ENCODE measurements around the gene CLTB. TPM values are rescaled to one million over a fixed set of nuclear protein-coding genes. Genes with fewer than 3 reads are reported as not detected.

The CLTB gene
- total and polyA plus RNA-seq, 3 donors from 2014 or later: 60.8 to 107 (median 103) TPM

DNA sequence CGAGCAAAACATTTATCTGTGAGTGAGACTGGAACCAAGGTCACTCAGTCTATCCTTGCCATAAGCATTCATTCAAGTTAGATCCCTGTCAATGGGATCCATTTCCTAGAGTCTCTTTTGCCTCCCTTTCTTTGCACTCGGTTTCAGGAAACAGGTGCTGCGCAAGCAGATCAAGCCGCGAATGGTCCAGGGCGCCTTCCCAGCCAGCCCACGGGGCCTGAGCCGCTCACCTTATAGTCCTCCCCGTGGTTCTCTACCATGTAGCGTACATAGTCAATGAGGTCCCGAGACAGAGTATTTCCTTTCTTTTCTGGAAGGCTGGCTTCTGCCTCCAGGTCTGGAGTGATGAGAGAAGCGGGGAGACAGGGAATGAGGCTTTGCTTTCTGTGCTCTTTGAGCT, 31.3 kb downstream of the CLTB start:
- Histone ChIP-seq H3K9me3 (no peaks in the 10 kb centered on the region), H3K4me3 (no peak overlapping the region), H3K27me3 (no peaks in the 10 kb centered on the region), H3K4me1 (peaks cover 13% of the 10 kb centered on the region), H3K27ac (no peak overlapping the region), H3K36me3 (ENCODE audit: low read depth, missing control alignments) (no peaks in the 10 kb centered on the region)
- WGBS, 2 donors: 91 to 93% methylated on average over 11 to 12 of the region's 12 CpGs
- no peak for TF ChIP-seq POLR2A (IDR thresholded peaks at IDR 0.05)
- TF ChIP-seq, protein P1, sequence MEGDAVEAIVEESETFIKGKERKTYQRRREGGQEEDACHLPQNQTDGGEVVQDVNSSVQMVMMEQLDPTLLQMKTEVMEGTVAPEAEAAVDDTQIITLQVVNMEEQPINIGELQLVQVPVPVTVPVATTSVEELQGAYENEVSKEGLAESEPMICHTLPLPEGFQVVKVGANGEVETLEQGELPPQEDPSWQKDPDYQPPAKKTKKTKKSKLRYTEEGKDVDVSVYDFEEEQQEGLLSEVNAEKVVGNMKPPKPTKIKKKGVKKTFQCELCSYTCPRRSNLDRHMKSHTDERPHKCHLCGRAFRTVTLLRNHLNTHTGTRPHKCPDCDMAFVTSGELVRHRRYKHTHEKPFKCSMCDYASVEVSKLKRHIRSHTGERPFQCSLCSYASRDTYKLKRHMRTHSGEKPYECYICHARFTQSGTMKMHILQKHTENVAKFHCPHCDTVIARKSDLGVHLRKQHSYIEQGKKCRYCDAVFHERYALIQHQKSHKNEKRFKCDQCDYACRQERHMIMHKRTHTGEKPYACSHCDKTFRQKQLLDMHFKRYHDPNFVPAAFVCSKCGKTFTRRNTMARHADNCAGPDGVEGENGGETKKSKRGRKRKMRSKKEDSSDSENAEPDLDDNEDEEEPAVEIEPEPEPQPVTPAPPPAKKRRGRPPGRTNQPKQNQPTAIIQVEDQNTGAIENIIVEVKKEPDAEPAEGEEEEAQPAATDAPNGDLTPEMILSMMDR (IDR thresholded peaks at IDR 0.05): no peak
- intact Hi-C loops (cut with DNase I; ENCODE audit: low total_unique reads): no loop called here
- DNase-seq: no peak

DNA sequence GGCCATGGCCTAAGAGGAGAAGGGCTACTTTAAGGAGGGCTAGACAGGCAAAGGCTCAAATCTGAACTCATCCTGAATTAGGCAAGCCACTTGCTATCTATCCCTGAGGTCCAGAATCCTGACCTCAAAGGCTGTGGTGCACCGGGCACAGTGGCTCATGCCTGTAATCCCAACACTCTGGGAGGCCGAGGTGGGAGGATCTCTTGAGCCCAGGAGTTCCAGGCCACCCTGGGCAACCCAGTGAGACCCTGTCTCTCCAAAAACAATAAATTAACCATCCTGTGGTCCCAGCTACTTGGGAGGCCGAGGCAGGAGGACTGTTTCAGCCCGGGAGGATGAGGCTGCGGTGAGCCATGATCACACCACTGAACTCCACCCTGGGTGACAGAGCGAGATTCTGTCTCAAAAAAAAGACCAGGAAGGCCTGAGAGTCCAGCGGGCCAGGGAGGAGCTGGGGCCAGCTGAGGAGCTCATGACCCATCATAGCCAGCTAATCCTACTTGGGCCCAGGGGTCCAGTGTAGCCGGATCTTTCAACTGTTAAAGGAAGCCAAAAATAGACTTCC, 31.9 kb downstream of the CLTB start:
- Histone ChIP-seq H3K4me1 (peaks cover 10% of the 10 kb centered on the region), H3K36me3 (ENCODE audit: low read depth, missing control alignments) (no peaks in the 10 kb centered on the region), H3K27me3 (no peaks in the 10 kb centered on the region), H3K4me3 (no peak overlapping the region), H3K27ac (no peak overlapping the region), H3K9me3 (no peaks in the 10 kb centered on the region)
- whole genome bisulfite sequencing, 2 donors: 88 to 89% methylated on average over 5 to 8 of the region's 8 CpGs
- DNase-seq: no peak
- TF ChIP-seq POLR2A (IDR thresholded peaks at IDR 0.05): no peak
- TF ChIP-seq, protein P1 (IDR thresholded peaks at IDR 0.05): no peak
- intact Hi-C loops (cut with DNase I; ENCODE audit: low total_unique reads): no loop called here

DNA sequence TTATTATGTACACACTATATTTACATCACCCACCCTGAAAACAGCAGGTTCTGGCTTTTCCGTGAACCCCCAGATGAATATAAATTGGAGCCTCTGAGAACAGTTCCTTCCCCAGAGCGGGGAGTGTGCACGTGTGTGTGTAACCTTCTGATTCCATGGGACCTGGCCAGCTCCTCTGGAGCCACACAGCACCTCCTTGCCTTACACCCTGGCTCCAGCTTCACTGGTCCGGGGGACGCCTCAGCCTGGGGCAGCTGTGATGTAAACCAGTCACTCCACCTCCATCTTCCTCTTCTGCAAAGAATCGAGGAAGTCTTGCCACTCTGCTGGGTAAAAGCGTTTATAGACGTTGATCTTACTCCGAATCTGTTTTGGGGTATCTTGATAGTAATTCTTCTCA, 32.4 kb downstream of the CLTB start:
- TF ChIP-seq, protein P1 (IDR thresholded peaks at IDR 0.05): no peak
- no peak for TF ChIP-seq POLR2A (IDR thresholded peaks at IDR 0.05)
- H3K4me1 ChIP-seq: peaks cover 10% of the 10 kb centered on the region
- intact Hi-C loops (cut with DNase I; ENCODE audit: low total_unique reads): no loop called here
- H3K9me3 ChIP-seq: no peaks in the 10 kb centered on the region
- 79 to 84% methylated on average over 9 of the region's 9 CpGs for WGBS, 2 donors
- no peaks in the 10 kb centered on the region for H3K36me3 ChIP-seq (ENCODE audit: low read depth, missing control alignments)
- H3K4me3 ChIP-seq: no peak overlapping the region
- no peak for DNase-seq
- no peaks in the 10 kb centered on the region for H3K27me3 ChIP-seq
- no peak overlapping the region for H3K27ac ChIP-seq

DNA sequence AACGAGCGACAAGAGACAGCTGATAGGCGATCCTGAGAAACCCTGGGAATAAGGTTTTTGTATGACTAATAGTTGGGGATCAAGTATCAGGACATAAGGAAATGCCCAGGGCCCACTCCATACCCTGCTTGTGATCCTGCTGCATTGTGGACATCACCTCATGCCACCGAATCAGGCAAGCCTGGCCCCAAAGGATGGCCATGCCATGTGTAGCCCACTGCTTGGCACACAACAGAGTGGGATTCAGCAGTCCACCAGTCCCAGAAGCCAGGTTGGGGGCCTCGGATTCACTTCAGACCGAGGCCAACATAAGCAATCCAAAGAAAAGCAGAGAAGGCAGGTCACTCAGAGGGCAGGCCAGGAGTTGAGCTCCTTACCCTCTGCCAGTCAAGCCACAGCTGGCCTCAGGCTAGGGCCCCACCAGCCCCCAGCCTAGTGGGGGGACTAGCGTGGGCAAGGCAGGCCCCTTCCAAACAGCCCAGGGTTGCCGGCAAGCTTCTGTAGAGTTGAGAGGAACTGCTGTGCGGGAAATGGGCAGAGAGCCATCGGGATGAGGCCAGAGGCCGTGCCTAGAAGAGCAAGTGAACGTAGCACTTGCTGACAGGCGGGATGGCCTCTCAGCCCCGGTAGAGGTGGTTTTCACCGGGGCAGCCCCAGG, 33.0 kb downstream of the CLTB start:
- Histone ChIP-seq H3K9me3 (no peaks in the 10 kb centered on the region), H3K27ac (no peak overlapping the region), H3K4me1 (peaks cover 10% of the 10 kb centered on the region), H3K36me3 (ENCODE audit: low read depth, missing control alignments) (no peaks in the 10 kb centered on the region), H3K4me3 (no peak overlapping the region), H3K27me3 (no peaks in the 10 kb centered on the region)
- intact Hi-C loops (cut with DNase I; ENCODE audit: low total_unique reads): no loop called here
- 90 to 91% methylated on average over 12 to 15 of the region's 15 CpGs for WGBS, 2 donors
- no peak for DNase-seq
- TF ChIP-seq, protein P1 (IDR thresholded peaks at IDR 0.05): no peak
- no peak for TF ChIP-seq POLR2A (IDR thresholded peaks at IDR 0.05)

DNA sequence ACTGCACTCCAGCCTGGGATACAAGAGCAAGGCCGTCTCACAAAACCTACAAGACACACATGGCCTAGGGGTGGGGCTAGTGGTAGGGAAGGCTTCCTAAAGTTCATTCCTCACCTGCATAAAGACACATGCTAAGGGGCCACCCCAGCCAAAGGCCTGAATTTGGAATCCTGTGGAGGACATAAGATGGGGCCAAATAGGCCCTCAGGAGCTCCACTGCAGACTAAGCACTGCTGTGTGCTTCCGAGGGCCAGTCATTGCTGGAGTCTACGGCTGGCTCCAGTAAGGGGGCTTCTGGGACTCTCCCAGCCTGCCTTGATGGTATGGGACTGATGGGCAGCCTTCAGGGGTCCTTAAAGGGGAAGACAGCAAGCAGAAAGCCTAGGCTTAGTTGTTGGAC, 33.6 kb downstream of the CLTB start:
- peaks cover 8% of the 10 kb centered on the region for H3K4me1 ChIP-seq
- H3K4me3 ChIP-seq: no peak overlapping the region
- H3K36me3 ChIP-seq (ENCODE audit: low read depth, missing control alignments): no peaks in the 10 kb centered on the region
- 97% methylated on average over 3 of the region's 3 CpGs for WGBS, 2 donors
- H3K27me3 ChIP-seq: no peaks in the 10 kb centered on the region
- TF ChIP-seq POLR2A (IDR thresholded peaks at IDR 0.05): no peak
- TF ChIP-seq, protein P1 (IDR thresholded peaks at IDR 0.05): no peak
- intact Hi-C loops (cut with DNase I; ENCODE audit: low total_unique reads): no loop called here
- DNase-seq: no peak
- H3K27ac ChIP-seq: no peak overlapping the region
- no peaks in the 10 kb centered on the region for H3K9me3 ChIP-seq

Data from testis (tissue), 3 donors.